ENCODE results near the gene FAM98A.
A peak's percentile ranks its signal among the peaks of the same experiment; 100 is the strongest.

FAM98A gene

GRCh38 chr2:33583194-33583938 lies 15.7 kb downstream of the FAM98A start:
- in situ Hi-C loops (cut with HindIII; ENCODE audit: low pct_unique_long_range_greater_than_20kb, low sequenced_read_pairs), result no loop called here
- DNase-seq (ENCODE audit: low read depth in 1 of 2, low spot score in 1 of 2), result peak in 1 of 2 experiments; percentile 33
- no peak for TF ChIP-seq JUND (IDR thresholded peaks at IDR 0.05; ENCODE audit: low read depth)

GRCh38 chr2:33581872-33582271 lies 17.2 kb downstream of the FAM98A start:
- in situ Hi-C loops (cut with HindIII; ENCODE audit: low pct_unique_long_range_greater_than_20kb, low sequenced_read_pairs), result no loop called here

GRCh38 chr2:33579227-33579626 lies 19.9 kb downstream of the FAM98A start:
- TF ChIP-seq JUND (IDR thresholded peaks at IDR 0.05; ENCODE audit: low read depth), result no peak
- in situ Hi-C loops (cut with HindIII; ENCODE audit: low pct_unique_long_range_greater_than_20kb, low sequenced_read_pairs), result no loop called here

More at GRCh38 chr2:33581872-33582271, 17.2 kb downstream of the FAM98A start:
- no peak for TF ChIP-seq JUND (IDR thresholded peaks at IDR 0.05; ENCODE audit: low read depth)
- no peak for DNase-seq (ENCODE audit: low read depth in 1 of 2, low spot score in 1 of 2)

GRCh38 chr2:33577668-33578067 lies 21.4 kb downstream of the FAM98A start:
- in situ Hi-C loops (cut with HindIII; ENCODE audit: low pct_unique_long_range_greater_than_20kb, low sequenced_read_pairs), result no loop called here
- no peak for TF ChIP-seq JUND (IDR thresholded peaks at IDR 0.05; ENCODE audit: low read depth)

More at GRCh38 chr2:33579227-33579626, 19.9 kb downstream of the FAM98A start:
- no peak for DNase-seq (ENCODE audit: low read depth in 1 of 2, low spot score in 1 of 2)

GRCh38 chr2:33577084-33577483 lies 22.0 kb downstream of the FAM98A start:
- DNase-seq (ENCODE audit: low read depth in 1 of 2, low spot score in 1 of 2), result no peak
- in situ Hi-C loops (cut with HindIII; ENCODE audit: low pct_unique_long_range_greater_than_20kb, low sequenced_read_pairs), result no loop called here
- no peak for TF ChIP-seq JUND (IDR thresholded peaks at IDR 0.05; ENCODE audit: low read depth)

More at GRCh38 chr2:33577668-33578067, 21.4 kb downstream of the FAM98A start:
- no peak for DNase-seq (ENCODE audit: low read depth in 1 of 2, low spot score in 1 of 2)

- no peak for TF ChIP-seq JUND (IDR thresholded peaks at IDR 0.05; ENCODE audit: low read depth)
- in situ Hi-C loops (cut with HindIII; ENCODE audit: low pct_unique_long_range_greater_than_20kb, low sequenced_read_pairs), result no loop called here
- no peak for DNase-seq (ENCODE audit: low read depth in 1 of 2, low spot score in 1 of 2)
These were observed 25.4 kb downstream of the FAM98A start for GRCh38 chr2:33573657-33574056.

GRCh38 chr2:33570681-33571080 lies 28.4 kb downstream of the FAM98A start:
- TF ChIP-seq JUND (IDR thresholded peaks at IDR 0.05; ENCODE audit: low read depth), result no peak
- no peak for DNase-seq (ENCODE audit: low read depth in 1 of 2, low spot score in 1 of 2)
- in situ Hi-C loops (cut with HindIII; ENCODE audit: low pct_unique_long_range_greater_than_20kb, low sequenced_read_pairs), result no loop called here

GRCh38 chr2:33561872-33562271 lies 37.2 kb downstream of the FAM98A start:
- in situ Hi-C loops (cut with HindIII; ENCODE audit: low pct_unique_long_range_greater_than_20kb, low sequenced_read_pairs), result no loop called here
- TF ChIP-seq JUND (IDR thresholded peaks at IDR 0.05; ENCODE audit: low read depth), result no peak
- DNase-seq (ENCODE audit: low read depth in 1 of 2, low spot score in 1 of 2), result no peak

GRCh38 chr2:33560017-33560416 lies 39.1 kb downstream of the FAM98A start:
- in situ Hi-C loops (cut with HindIII; ENCODE audit: low pct_unique_long_range_greater_than_20kb, low sequenced_read_pairs), result no loop called here
- no peak for TF ChIP-seq JUND (IDR thresholded peaks at IDR 0.05; ENCODE audit: low read depth)
- DNase-seq (ENCODE audit: low read depth in 1 of 2, low spot score in 1 of 2), result no peak

GRCh38 chr2:33559328-33559727 lies 39.8 kb downstream of the FAM98A start:
- DNase-seq (ENCODE audit: low read depth in 1 of 2, low spot score in 1 of 2), result no peak
- in situ Hi-C loops (cut with HindIII; ENCODE audit: low pct_unique_long_range_greater_than_20kb, low sequenced_read_pairs), result no loop called here
- TF ChIP-seq JUND (IDR thresholded peaks at IDR 0.05; ENCODE audit: low read depth), result no peak

GRCh38 chr2:33555681-33556080 lies 43.4 kb downstream of the FAM98A start:
- TF ChIP-seq JUND (IDR thresholded peaks at IDR 0.05; ENCODE audit: low read depth), result no peak
- in situ Hi-C loops (cut with HindIII; ENCODE audit: low pct_unique_long_range_greater_than_20kb, low sequenced_read_pairs), result no loop called here
- no peak for DNase-seq (ENCODE audit: low read depth in 1 of 2, low spot score in 1 of 2)

- DNase-seq (ENCODE audit: low read depth in 1 of 2, low spot score in 1 of 2), result no peak
- in situ Hi-C loops (cut with HindIII; ENCODE audit: low pct_unique_long_range_greater_than_20kb, low sequenced_read_pairs), result no loop called here
- TF ChIP-seq JUND (IDR thresholded peaks at IDR 0.05; ENCODE audit: low read depth), result no peak
These were observed 46.2 kb downstream of the FAM98A start for GRCh38 chr2:33552758-33553461.

GRCh38 chr2:33550206-33550605 lies 48.9 kb downstream of the FAM98A start:
- in situ Hi-C loops (cut with HindIII; ENCODE audit: low pct_unique_long_range_greater_than_20kb, low sequenced_read_pairs), result no loop called here
- TF ChIP-seq JUND (IDR thresholded peaks at IDR 0.05; ENCODE audit: low read depth), result no peak
- DNase-seq (ENCODE audit: low read depth in 1 of 2, low spot score in 1 of 2), result no peak

Data from T47D (cell line).